Endothelial cell of umbilical vein (primary cell): ENCODE measurements around the gene DIP2B.

Source experiments
- EZH2 ChIP-seq: IDR thresholded peaks from 2 replicates; pipeline ENCODE4 v1.6.1; 2012; ENCODE audit warnings: borderline replicate concordance, low read depth, mild to moderate bottlenecking, moderate library complexity, low read length, inconsistent platforms; ENCODE audit not compliant: severe bottlenecking
- POLR2A ChIP-seq: IDR thresholded peaks from 2 replicates; pipeline ENCODE4 v1.6.1; 2012; ENCODE audit warnings: low read depth, mild to moderate bottlenecking, control low read depth, low read length
- POLR2AphosphoS5 ChIP-seq: IDR thresholded peaks from 2 replicates; pipeline ENCODE4 v1.6.1; 2012; ENCODE audit warnings: low read depth, mild to moderate bottlenecking, control low read depth, low read length, moderate library complexity; ENCODE audit not compliant: insufficient read depth
- TF ChIP-seq, protein P1 (sequence below), 2 donors: IDR thresholded peaks; 1 replicate in 1 of 2; 2 replicates in 1 of 2; pipeline ENCODE4 v1.5.1; 2011; ENCODE audit warnings: low read length in 2 of 2, mild to moderate bottlenecking in 2 of 2, moderate library complexity in 2 of 2, control low read depth in 1 of 2, inconsistent platforms in 1 of 2, low read depth in 1 of 2; ENCODE audit not compliant: insufficient read depth in 1 of 2; ENCODE audit errors: extremely low read depth in 1 of 2

- TF ChIP-seq POLR2A (no peak), POLR2AphosphoS5 (no peak), EZH2 (no peak)
- TF ChIP-seq, protein P1, sequence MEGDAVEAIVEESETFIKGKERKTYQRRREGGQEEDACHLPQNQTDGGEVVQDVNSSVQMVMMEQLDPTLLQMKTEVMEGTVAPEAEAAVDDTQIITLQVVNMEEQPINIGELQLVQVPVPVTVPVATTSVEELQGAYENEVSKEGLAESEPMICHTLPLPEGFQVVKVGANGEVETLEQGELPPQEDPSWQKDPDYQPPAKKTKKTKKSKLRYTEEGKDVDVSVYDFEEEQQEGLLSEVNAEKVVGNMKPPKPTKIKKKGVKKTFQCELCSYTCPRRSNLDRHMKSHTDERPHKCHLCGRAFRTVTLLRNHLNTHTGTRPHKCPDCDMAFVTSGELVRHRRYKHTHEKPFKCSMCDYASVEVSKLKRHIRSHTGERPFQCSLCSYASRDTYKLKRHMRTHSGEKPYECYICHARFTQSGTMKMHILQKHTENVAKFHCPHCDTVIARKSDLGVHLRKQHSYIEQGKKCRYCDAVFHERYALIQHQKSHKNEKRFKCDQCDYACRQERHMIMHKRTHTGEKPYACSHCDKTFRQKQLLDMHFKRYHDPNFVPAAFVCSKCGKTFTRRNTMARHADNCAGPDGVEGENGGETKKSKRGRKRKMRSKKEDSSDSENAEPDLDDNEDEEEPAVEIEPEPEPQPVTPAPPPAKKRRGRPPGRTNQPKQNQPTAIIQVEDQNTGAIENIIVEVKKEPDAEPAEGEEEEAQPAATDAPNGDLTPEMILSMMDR (IDR thresholded peaks at IDR 0.05; ENCODE audit: extremely low read depth in 1 of 2, insufficient read depth in 1 of 2, low read depth in 1 of 2, low read length in 2 of 2), result no peak
These were observed 283.8 kb downstream of the DIP2B start for GRCh38 chr12:50788561-50788960.
